BLaER1 (cell line): ENCODE measurements around the gene SEMA3C.

Experiments
- H3K27ac ChIP-seq: shearing (Covaris generic); formaldehyde crosslinking; 2 replicates; pipeline ENCODE4 v1.8.1; 2022
- H3K27me3 ChIP-seq: shearing (Covaris generic); formaldehyde crosslinking; 2 replicates; pipeline ENCODE4 v1.8.1; 2022
- H3K36me3 ChIP-seq: shearing (Covaris generic); formaldehyde crosslinking; 2 replicates; pipeline ENCODE4 v1.8.1; 2022
- H3K4me1 ChIP-seq: shearing (Covaris generic); formaldehyde crosslinking; 2 replicates; pipeline ENCODE4 v1.8.1; 2022
- H3K4me2 ChIP-seq: shearing (Covaris generic); formaldehyde crosslinking; 2 replicates; pipeline ENCODE4 v1.8.1; 2022
- H3K4me3 ChIP-seq: shearing (Covaris generic); formaldehyde crosslinking; 2 replicates; pipeline ENCODE4 v1.8.1; 2022
- H3K9ac ChIP-seq: shearing (Covaris generic); formaldehyde crosslinking; 2 replicates; pipeline ENCODE4 v1.8.1; 2022
- H3K9me3 ChIP-seq: shearing (Covaris generic); formaldehyde crosslinking; 2 replicates; pipeline ENCODE4 v1.8.1; 2022
- H4K20me1 ChIP-seq: shearing (Covaris generic); formaldehyde crosslinking; 2 replicates; pipeline ENCODE4 v1.8.1; 2022
- Cebpa-rat ChIP-seq: shearing (Covaris generic); IDR thresholded peaks from 2 replicates; pipeline ENCODE4 v1.8.1; 2022

The SEMA3C gene

DNA sequence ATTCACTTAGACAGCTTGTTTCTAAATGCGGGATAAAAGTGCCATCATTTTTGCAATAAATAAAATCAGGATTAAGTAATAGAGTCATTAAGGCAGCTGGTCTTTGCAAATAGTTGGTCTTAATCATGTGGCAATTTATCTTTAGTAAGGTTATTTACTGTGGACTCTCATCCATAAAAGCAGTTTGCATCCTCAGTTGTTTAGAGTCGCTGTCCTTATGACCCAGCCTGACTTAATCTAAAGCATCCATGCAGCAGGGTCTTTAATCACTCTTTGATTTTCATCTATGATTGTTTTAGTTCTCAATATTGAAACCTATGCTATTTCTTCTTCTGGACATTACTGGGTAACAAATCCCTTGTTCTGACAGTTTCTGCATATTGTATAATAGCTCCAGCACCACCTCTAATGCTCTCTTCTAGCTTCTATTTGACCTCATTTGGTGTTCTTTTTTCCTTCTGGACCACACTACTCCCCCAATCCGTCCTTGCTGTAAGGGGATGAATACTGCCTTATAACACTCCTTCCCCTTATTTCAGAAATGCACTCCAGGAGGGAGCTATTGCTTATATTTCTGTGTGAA lies 185.4 kb downstream of the SEMA3C start:
- Histone ChIP-seq H3K4me2 (no peak overlapping the region), H3K36me3 (no peaks in the 10 kb centered on the region), H3K27ac (no peak overlapping the region), H3K9ac (no peak overlapping the region), H3K9me3 (no peaks in the 10 kb centered on the region), H3K27me3 (no peaks in the 10 kb centered on the region), H3K4me3 (no peak overlapping the region), H4K20me1 (no peaks in the 10 kb centered on the region), H3K4me1 (peaks cover 5% of the 10 kb centered on the region; the same call in 1 of the 2 replicates)
- TF ChIP-seq Cebpa-rat = no peak

DNA sequence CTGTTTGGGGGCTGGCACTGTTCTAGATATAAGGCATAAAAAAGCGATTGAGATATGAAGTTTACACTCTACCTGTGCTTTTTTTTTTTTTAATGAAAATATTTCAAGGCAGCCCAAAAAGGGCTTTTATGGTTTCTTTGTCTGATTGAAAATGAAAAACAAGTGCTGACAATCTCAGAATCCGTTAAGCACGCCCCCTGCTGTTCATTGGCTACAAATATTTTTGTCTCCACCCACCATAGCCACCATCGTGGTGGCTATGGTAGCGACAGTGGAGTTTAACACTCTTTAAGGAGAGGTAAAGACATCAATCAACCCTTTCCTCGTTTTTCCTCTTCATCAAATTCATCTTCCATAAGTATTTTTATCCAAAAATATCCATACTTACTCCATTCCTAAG lies 186.2 kb downstream of the SEMA3C start:
- Histone ChIP-seq H3K4me2 (no peak overlapping the region), H3K9ac (no peak overlapping the region), H3K4me3 (no peak overlapping the region), H3K9me3 (no peaks in the 10 kb centered on the region), H3K36me3 (no peaks in the 10 kb centered on the region), H3K27me3 (no peaks in the 10 kb centered on the region), H3K27ac (no peak overlapping the region), H4K20me1 (no peaks in the 10 kb centered on the region), H3K4me1 (peaks cover 5% of the 10 kb centered on the region; the same call in 1 of the 2 replicates)
- no peak for TF ChIP-seq Cebpa-rat

DNA sequence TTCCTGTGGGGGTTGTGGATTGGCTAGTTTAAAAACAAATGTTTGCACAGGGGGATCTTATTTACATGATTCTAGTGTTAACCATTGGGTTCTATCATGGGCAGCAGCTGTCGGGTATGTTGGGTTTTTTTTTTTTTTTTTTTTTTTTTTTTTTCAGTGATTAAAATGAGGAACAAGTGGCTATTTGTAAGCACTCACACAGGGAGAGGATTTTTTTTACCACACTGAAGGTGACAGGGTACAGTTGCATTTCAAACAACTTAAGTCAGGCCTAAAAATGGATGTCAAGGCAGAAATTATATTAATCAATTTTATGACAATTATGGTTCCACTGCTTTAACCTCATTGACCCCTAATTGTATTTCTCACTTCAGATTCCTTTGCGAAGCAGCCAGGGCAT lies 187.6 kb downstream of the SEMA3C start:
- TF ChIP-seq Cebpa-rat = no peak
- no peaks in the 10 kb centered on the region for H4K20me1 ChIP-seq
- no peak overlapping the region; the same call in 1 of the 2 replicates for H3K4me2 ChIP-seq
- no peak overlapping the region for H3K4me3 ChIP-seq
- no peak overlapping the region for H3K27ac ChIP-seq
- H3K9me3 ChIP-seq = no peaks in the 10 kb centered on the region
- no peak overlapping the region for H3K9ac ChIP-seq
- no peaks in the 10 kb centered on the region for H3K36me3 ChIP-seq
- peaks cover 18% of the 10 kb centered on the region for H3K4me1 ChIP-seq
- no peaks in the 10 kb centered on the region for H3K27me3 ChIP-seq

DNA sequence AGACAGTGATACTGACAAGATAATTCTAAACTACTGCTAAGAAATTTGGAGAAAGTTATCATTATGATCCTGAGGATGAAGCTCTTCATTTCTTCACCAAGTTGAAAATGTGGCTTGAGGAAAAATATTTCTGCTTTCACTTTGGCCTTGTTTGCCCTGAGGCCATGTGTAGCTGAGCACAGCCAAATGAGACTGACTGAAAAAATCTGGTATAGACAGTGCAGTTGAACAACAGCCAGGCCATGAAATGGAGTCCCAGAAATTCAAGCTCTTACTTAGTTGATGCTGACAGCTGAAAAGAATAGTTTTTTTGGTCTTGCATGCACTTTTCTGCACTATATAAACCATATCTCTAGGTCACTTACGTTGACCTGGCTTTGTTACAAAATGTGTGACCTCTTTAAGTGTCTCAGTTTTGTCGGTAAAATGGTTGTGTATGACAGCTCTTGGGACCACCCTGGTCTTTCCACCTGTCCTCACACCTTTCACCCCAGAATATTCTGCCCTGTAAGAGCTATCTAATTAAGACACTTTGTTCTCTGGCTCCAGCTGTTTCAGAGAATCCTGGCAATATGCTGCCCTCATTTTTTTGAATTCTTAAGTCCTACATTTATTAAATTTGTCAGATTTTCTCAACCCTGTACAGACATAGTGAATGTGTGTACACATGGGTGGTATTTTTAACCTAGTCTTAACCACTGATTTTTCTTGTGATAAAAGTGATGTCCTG lies 189.1 kb downstream of the SEMA3C start:
- no peaks in the 10 kb centered on the region for H4K20me1 ChIP-seq
- H3K9me3 ChIP-seq = no peaks in the 10 kb centered on the region
- no peaks in the 10 kb centered on the region for H3K27me3 ChIP-seq
- H3K4me2 ChIP-seq = no peak overlapping the region; the same call in 1 of the 2 replicates
- no peak for TF ChIP-seq Cebpa-rat
- no peak overlapping the region for H3K27ac ChIP-seq
- H3K36me3 ChIP-seq = no peaks in the 10 kb centered on the region
- H3K4me3 ChIP-seq = no peak overlapping the region
- no peak overlapping the region for H3K9ac ChIP-seq
- peaks cover 33% of the 10 kb centered on the region for H3K4me1 ChIP-seq

DNA sequence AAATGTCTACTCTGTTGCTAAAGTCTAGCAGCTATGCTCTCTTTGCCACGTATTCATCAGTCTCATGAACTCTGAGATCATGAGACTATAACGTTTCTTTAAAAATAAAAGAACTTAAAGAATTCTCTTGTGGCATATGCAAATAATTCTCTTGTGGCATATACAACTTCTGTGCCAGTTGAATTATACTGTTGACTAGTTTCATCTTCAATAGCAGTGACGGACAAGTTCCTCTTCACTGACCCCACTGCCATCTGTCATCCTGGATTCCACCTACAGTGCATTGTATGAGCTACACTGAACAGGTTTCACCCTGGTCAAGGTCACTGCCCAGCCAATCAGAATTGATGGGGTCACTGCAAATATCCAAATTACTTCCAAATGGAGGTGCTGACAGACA lies 192.2 kb downstream of the SEMA3C start:
- Histone ChIP-seq H3K4me2 (peak overlapping the region; percentile 53), H3K27ac (0 out of 2 replicates have a peak overlapping the region, but pooled peaks have one; percentile 43), H3K4me3 (no peak overlapping the region), H3K9ac (no peak overlapping the region), H3K4me1 (peaks cover 33% of the 10 kb centered on the region), H3K27me3 (no peaks in the 10 kb centered on the region), H3K9me3 (no peaks in the 10 kb centered on the region), H3K36me3 (no peaks in the 10 kb centered on the region), H4K20me1 (no peaks in the 10 kb centered on the region)
- no peak for TF ChIP-seq Cebpa-rat

DNA sequence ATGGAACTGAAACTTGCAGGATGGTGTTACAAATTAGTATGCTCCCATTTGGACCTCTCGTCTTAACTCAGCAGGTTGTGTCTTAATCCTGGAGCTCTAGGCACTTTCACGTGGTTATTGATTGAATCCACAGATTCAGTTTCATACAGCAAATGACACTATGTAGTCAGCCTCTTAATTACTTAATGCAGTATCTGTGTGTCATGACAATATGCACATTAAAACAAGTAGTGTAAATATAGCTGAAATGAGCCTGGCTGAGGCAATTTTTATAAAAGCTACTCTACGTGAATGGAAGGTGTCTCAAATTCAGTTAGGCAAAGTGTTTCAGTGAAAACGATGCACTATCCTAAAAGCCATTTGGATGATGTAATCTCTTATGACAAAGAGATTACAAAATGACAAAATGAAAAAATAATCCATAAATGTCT lies 193.7 kb downstream of the SEMA3C start:
- Histone ChIP-seq H3K9ac (no peak overlapping the region), H3K9me3 (no peaks in the 10 kb centered on the region), H3K27me3 (no peaks in the 10 kb centered on the region), H3K36me3 (no peaks in the 10 kb centered on the region), H3K27ac (no peak overlapping the region), H3K4me1 (peaks cover 28% of the 10 kb centered on the region), H3K4me2 (peak overlapping the region; percentile 7; the same call in 1 of the 2 replicates), H3K4me3 (no peak overlapping the region), H4K20me1 (no peaks in the 10 kb centered on the region)
- no peak for TF ChIP-seq Cebpa-rat

DNA sequence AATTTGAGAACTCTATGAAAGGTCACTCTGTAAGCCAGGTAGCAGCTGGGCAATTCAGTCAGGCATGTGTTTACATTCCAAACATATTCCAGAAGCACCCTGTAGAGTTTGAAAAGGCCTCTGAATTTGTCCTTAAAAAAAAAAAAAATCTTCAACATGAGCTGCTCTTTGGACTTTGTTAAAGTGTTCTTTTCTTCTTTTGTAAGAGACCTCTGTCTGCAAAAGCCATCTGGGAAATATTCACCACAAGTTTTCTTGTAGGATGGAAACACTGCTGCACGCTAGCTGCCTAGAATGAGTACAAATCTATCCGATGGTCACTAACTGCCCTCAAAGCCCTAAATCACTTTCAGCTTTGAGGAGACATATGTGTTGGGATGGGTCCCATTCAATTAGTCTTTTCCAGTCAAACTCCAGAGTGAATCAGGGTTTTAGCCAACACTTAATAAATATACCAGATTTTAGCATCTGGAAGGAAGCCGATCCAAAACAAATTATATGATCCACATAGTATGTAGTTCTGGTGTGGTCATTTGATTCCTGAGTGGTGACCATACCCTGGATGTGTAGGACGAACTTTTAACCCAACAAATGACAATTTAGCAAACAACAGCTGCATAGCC lies 194.5 kb downstream of the SEMA3C start:
- H4K20me1 ChIP-seq = no peaks in the 10 kb centered on the region
- no peak for TF ChIP-seq Cebpa-rat
- no peaks in the 10 kb centered on the region for H3K9me3 ChIP-seq
- H3K27ac ChIP-seq = no peak overlapping the region
- no peaks in the 10 kb centered on the region for H3K27me3 ChIP-seq
- H3K36me3 ChIP-seq = no peaks in the 10 kb centered on the region
- H3K4me1 ChIP-seq = peaks cover 28% of the 10 kb centered on the region
- H3K9ac ChIP-seq = no peak overlapping the region
- H3K4me2 ChIP-seq = no peak overlapping the region; the same call in 1 of the 2 replicates
- no peak overlapping the region for H3K4me3 ChIP-seq

DNA sequence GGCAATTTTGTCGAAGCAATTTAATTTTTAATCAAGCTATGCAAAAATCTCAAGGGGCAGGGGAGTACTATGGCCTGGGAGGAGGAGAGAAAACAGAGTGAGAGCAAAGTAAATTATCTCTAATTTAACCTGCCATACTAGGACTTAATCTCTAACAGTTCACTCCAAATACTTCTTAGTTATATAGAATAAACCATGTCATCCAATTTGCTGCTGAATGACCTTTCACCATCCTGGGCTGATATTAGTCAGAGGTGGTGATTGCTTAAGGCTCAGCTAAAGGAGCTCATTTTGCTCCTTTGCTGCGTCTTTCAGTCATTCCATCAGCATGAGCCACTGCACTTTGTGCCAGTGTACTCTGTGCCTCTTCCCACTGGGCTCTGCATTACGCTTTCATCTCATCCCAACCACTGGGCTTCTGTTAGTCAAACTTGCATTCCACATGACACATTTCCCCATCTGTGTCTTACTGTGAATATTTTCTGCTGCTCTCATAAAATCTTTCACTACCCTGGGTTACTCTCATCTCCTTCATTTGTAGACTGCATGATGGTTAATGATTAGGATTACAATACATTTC lies 196.1 kb downstream of the SEMA3C start:
- Histone ChIP-seq H3K4me2 (no peak overlapping the region), H3K4me3 (no peak overlapping the region), H3K4me1 (peaks cover 28% of the 10 kb centered on the region), H3K27me3 (no peaks in the 10 kb centered on the region), H4K20me1 (no peaks in the 10 kb centered on the region), H3K9me3 (no peaks in the 10 kb centered on the region), H3K9ac (no peak overlapping the region), H3K36me3 (no peaks in the 10 kb centered on the region), H3K27ac (no peak overlapping the region)
- TF ChIP-seq Cebpa-rat = no peak

DNA sequence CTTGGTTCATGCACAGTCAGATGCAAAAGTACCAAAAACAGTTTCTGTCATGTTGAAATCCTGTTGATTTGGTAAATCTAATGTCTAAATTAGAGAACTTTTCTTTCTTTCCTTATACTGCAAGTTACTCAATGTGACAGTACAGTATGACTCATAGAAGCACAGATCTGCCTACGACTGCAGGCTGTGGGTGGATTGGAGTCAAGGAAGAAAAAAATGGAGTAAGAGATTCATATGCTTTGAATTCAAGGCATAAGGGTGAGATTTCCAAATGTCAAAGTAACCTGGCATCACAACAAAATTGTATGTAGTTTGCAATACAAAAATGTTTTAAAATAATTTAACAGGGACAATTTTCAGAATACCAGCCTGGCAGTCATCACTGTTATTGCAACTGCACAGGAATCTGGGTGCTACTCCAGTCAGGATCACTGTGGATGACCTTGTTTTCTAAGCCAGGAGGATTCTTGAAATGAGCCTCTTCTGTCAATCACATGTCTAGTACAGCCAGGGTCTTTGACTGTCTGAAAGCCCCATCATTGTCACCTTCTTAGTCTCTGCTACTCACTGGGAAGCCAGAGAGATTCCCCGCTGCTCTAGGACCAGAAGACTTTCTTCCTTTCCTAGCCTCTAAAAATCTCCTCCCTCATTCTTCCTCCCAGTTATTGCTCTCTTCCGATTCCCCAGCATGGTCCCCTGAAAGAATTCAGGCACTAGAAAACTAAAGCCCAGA lies 196.8 kb downstream of the SEMA3C start:
- Histone ChIP-seq H3K9ac (no peak overlapping the region), H3K9me3 (no peaks in the 10 kb centered on the region), H3K27ac (no peak overlapping the region), H3K4me3 (no peak overlapping the region), H3K36me3 (no peaks in the 10 kb centered on the region), H3K27me3 (no peaks in the 10 kb centered on the region), H3K4me2 (no peak overlapping the region), H4K20me1 (no peaks in the 10 kb centered on the region), H3K4me1 (peaks cover 22% of the 10 kb centered on the region)
- TF ChIP-seq Cebpa-rat = no peak
